Neuron (in vitro differentiated cells): Measurements from ENCODE around the gene SGPP2.

Experiments
- H2AFZ ChIP-seq: one replicate; pipeline ENCODE4 v1.6.1; 2013; ENCODE audit warnings: low read depth, mild to moderate bottlenecking, inconsistent platforms, low read length, moderate library complexity
- H3K27me3 ChIP-seq: one replicate; pipeline ENCODE4 v1.6.1; 2013; ENCODE audit warnings: low read length; ENCODE audit not compliant: insufficient read depth
- H3K36me3 ChIP-seq: one replicate; pipeline ENCODE4 v1.6.1; 2013; ENCODE audit warnings: low read length; ENCODE audit not compliant: insufficient read depth
- H3K4me1 ChIP-seq: one replicate; pipeline ENCODE4 v1.6.1; 2013; ENCODE audit warnings: low read length; ENCODE audit not compliant: insufficient read depth
- H3K4me3 ChIP-seq: 2 replicates; pipeline ENCODE4 v1.5.1; 2013; ENCODE audit warnings: mild to moderate bottlenecking, low read length, moderate library complexity
- H3K9me3 ChIP-seq: one replicate; pipeline ENCODE4 v1.6.1; 2013; ENCODE audit warnings: low read length

Gene SGPP2

DNA sequence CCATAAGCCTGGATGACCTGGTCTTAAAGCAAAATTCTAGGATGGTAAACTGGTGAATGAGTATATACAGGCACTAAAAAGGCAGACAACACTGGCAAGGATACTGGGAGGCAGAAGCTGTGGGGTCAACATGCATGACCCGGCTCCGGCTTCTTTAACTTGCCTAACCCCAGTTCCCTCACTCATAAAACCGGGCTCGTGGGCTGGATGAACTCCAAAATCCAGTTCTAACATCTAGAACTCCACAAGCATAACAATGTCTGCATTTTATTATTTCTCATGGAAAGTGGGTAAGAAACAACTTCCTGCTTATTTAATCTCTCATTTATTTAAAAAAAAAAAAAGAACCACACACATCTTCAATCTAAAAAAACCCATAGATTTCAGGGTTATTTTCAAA lies 174.3 kb downstream of the SGPP2 start:
- H3K9me3 ChIP-seq, result no peaks in the 10 kb centered on the region
- peaks cover 8% of the 10 kb centered on the region for H3K4me1 ChIP-seq
- H3K36me3 ChIP-seq, result peaks cover 25% of the 10 kb centered on the region
- no peak overlapping the region for H2AFZ ChIP-seq
- no peaks in the 10 kb centered on the region for H3K27me3 ChIP-seq
- no peak overlapping the region for H3K4me3 ChIP-seq

DNA sequence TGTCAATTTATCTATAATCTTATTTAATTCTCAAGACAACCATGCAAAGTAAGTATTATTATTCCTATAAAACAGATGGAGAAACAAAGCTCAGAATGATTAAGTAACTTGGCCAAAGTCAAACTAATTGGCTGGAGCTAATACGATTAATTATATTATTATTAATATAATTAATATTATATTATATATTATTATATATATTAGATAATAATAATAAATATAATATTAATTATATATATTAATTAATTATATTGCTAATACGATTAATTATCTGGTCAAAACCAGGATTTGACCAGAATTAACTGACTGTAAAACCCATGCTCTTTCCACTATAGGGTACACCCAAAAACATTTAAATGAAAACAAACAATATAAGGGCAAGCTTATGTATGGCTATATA lies 179.2 kb downstream of the SGPP2 start:
- H3K36me3 ChIP-seq, result peaks cover 22% of the 10 kb centered on the region
- H2AFZ ChIP-seq, result no peak overlapping the region
- no peaks in the 10 kb centered on the region for H3K27me3 ChIP-seq
- H3K9me3 ChIP-seq, result no peaks in the 10 kb centered on the region
- peaks cover 4% of the 10 kb centered on the region for H3K4me1 ChIP-seq
- no peak overlapping the region for H3K4me3 ChIP-seq

DNA sequence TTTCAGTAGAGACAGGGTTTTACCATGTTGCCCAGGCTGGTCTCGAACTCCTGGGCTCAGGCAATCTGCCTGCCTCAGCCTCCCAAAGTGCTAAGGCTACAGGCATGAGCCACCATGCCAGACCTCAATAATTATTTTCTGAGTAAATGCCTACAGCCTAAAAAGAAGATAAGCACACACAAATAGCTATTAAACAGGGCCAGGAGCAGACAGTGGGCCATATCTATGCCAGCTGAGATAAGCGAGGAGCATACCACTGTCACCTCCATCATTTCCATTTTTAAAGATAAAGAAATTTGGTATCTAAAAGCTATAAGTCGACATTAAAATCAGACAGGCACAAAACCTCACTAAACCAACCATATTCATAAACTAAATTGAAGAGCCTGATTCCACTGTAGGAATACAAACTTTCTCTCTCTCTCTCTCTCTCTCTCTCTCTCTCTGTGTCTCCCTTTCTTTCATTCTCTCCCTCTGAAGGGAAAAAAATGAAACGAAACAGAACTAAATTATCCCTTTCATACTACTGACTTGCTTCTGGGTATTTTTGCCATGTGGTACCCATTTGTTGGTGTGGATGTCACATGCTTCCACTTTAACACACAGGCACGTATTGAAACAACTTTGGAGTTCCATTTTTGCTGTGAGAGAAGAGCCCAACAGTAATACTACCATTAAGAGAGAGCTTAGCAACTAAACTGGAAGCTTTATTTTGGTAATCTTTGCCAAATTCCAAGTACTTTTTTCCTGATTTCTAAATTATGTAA lies 180.6 kb downstream of the SGPP2 start:
- Histone ChIP-seq H3K4me1 (peaks cover 4% of the 10 kb centered on the region), H3K4me3 (no peak overlapping the region), H3K36me3 (peaks cover 11% of the 10 kb centered on the region), H3K27me3 (no peaks in the 10 kb centered on the region), H3K9me3 (no peaks in the 10 kb centered on the region), H2AFZ (no peak overlapping the region)

DNA sequence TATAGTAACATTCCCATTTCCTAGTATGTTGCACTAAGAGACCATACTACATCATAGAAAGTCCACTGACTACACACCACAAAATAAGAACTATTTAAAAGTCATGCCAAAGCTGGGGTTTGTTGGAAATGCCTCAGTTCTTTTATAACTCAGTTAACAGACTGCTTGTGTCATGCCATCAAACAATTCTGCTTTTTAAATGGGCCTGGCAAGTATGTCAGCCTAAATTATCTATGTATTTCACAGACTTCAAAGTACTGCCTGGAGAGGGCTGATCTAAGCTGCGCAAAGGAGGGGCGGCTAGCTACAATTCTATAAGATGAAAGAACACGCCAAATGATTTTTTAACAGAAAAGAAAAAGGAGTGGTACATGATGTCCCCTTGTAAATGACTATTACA lies 182.0 kb downstream of the SGPP2 start:
- Histone ChIP-seq H3K4me3 (no peak overlapping the region), H3K9me3 (no peaks in the 10 kb centered on the region), H2AFZ (no peak overlapping the region), H3K4me1 (peaks cover 4% of the 10 kb centered on the region), H3K27me3 (no peaks in the 10 kb centered on the region), H3K36me3 (peaks cover 12% of the 10 kb centered on the region)

DNA sequence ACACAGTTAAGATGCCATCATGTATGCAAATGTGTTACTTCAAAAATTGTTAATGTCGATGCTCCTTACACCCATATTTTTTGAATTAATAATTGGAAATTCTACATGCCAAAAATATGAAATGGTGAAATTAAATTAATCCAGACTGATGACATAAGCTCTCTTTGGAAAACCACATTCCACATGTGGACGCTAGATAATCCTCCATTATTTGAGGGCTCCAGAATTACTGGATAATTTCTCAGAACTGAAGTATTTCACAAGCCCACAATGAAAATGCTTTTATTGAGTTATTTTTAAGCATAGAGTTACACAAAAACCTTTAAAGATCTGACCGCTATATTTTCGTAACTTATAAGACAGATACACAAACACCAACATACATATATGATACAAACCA lies 183.7 kb downstream of the SGPP2 start:
- Histone ChIP-seq H3K36me3 (peaks cover 22% of the 10 kb centered on the region), H3K4me3 (no peak overlapping the region), H3K27me3 (no peaks in the 10 kb centered on the region), H3K9me3 (no peaks in the 10 kb centered on the region), H2AFZ (no peak overlapping the region), H3K4me1 (peaks cover 4% of the 10 kb centered on the region)

DNA sequence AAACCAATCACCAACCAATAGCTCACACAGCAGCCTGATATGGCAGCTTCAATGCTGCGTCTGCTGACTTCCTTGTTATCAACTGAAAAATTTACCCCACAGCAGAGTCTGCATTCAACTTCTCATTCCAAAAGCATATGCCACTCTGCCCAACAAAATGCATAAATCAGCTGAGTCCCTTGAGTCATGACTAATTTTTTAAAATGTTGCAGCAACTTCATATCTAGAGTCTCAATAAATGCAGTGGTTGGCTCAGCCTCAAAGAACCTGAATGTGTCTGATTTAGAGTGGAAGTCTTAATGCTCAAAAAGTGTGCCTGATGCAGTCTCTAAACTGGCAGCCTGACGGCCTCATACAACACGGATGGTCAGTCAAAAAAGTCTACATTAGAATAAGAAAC lies 185.0 kb downstream of the SGPP2 start:
- H3K4me3 ChIP-seq, result no peak overlapping the region
- H2AFZ ChIP-seq, result no peak overlapping the region
- peaks cover 20% of the 10 kb centered on the region for H3K36me3 ChIP-seq
- H3K27me3 ChIP-seq, result no peaks in the 10 kb centered on the region
- H3K4me1 ChIP-seq, result peaks cover 4% of the 10 kb centered on the region
- H3K9me3 ChIP-seq, result no peaks in the 10 kb centered on the region
